OCI-LY1 (cell line): ENCODE measurements around the gene COL23A1.

ENCODE experiments used
- H2AFZ ChIP-seq: fragments of 200-600 bp; sonication (generic), shearing (Covaris generic); 2 replicates; pipeline ENCODE4 v1.6.0; 2014; ENCODE audit warnings: antibody characterized with exemption, mild to moderate bottlenecking, low read length
- H3F3A ChIP-seq: fragments of 200-600 bp; sonication (generic), shearing (Covaris generic); 2 replicates; pipeline ENCODE4 v1.6.0; 2014; ENCODE audit warnings: mild to moderate bottlenecking, antibody characterized with exemption, low read length, moderate library complexity; ENCODE audit not compliant: insufficient read depth
- H3K27ac ChIP-seq: fragments of 200-600 bp; sonication (generic); 2 replicates; pipeline ENCODE4 v1.5.1; 2014; ENCODE audit warnings: low read length, mixed run types, mild to moderate bottlenecking, low read depth; ENCODE audit not compliant: poor library complexity, severe bottlenecking
- H3K27me3 ChIP-seq: fragments of 200-600 bp; sonication (generic); 2 replicates; pipeline ENCODE4 v1.6.0; 2014; ENCODE audit warnings: antibody characterized with exemption, mild to moderate bottlenecking, low read length, moderate library complexity; ENCODE audit not compliant: insufficient read depth
- H3K36me3 ChIP-seq: fragments of 200-600 bp; sonication (generic); 2 replicates; pipeline ENCODE4 v1.6.1; 2014; ENCODE audit warnings: mild to moderate bottlenecking, antibody characterized with exemption, low read length, moderate library complexity, mixed read lengths; ENCODE audit not compliant: insufficient read depth
- H3K4me1 ChIP-seq: fragments of 200-600 bp; sonication (generic); 2 replicates; pipeline ENCODE4 v1.5.1; 2014; ENCODE audit warnings: mild to moderate bottlenecking, low read length, moderate library complexity; ENCODE audit not compliant: insufficient read depth, severe bottlenecking
- H3K4me2 ChIP-seq: fragments of 200-600 bp; sonication (generic), shearing (Covaris generic); 2 replicates; pipeline ENCODE4 v1.6.1; 2014; ENCODE audit warnings: low read length
- H3K4me3 ChIP-seq: fragments of 200-600 bp; sonication (generic); 2 replicates; pipeline ENCODE4 v1.5.1; 2014; ENCODE audit warnings: low read length, low read depth, mild to moderate bottlenecking, mixed read lengths; ENCODE audit not compliant: poor library complexity, severe bottlenecking
- H3K79me2 ChIP-seq: fragments of 200-600 bp; shearing (Covaris generic); 2 replicates; pipeline ENCODE4 v1.6.1; 2016; ENCODE audit warnings: mixed run types, low read length, mixed read lengths; ENCODE audit not compliant: insufficient read depth
- H3K9ac ChIP-seq: fragments of 200-600 bp; sonication (generic), shearing (Covaris generic); 2 replicates; pipeline ENCODE4 v1.6.1; 2014; ENCODE audit warnings: mild to moderate bottlenecking, low read length, mixed read lengths
- H3K9me2 ChIP-seq: fragments of 200-600 bp; sonication (generic), shearing (Covaris generic); 2 replicates; pipeline ENCODE4 v1.6.1; 2014; ENCODE audit warnings: low read depth, mild to moderate bottlenecking, low read length, mixed read lengths
- H3K9me3 ChIP-seq: fragments of 200-600 bp; shearing (Covaris generic); 2 replicates; pipeline ENCODE4 v1.6.1; 2014; ENCODE audit warnings: low read length, mixed read lengths
- H4K20me1 ChIP-seq: fragments of 200-600 bp; sonication (generic), shearing (Covaris generic); 2 replicates; pipeline ENCODE4 v1.6.0; 2016; ENCODE audit warnings: mild to moderate bottlenecking, low read length; ENCODE audit not compliant: insufficient read depth
- CTCF ChIP-seq: fragments of 200-600 bp; sonication (generic), shearing (Covaris generic); IDR thresholded peaks from 2 replicates; pipeline ENCODE4 v1.5.1; 2017; ENCODE audit warnings: mild to moderate bottlenecking, antibody characterized with exemption, low read length, moderate library complexity, mixed read lengths
- EZH2 ChIP-seq: fragments of 200-600 bp; sonication (generic), shearing (Covaris generic); IDR thresholded peaks from 2 replicates; pipeline ENCODE4 v1.8.0; 2017; ENCODE audit warnings: borderline replicate concordance, mixed run types, mild to moderate bottlenecking, antibody characterized with exemption, low read length, moderate library complexity, mixed read lengths

Gene COL23A1

GRCh38 chr5:178310130-178310865 lies 279.9 kb downstream of the COL23A1 start:
- Histone ChIP-seq H3K9me3 (no peaks in the 10 kb centered on the region), H3K9ac (no peak overlapping the region), H3F3A (no peaks in the 10 kb centered on the region), H3K79me2 (no peaks in the 10 kb centered on the region), H4K20me1 (no peaks in the 10 kb centered on the region), H3K27me3 (no peaks in the 10 kb centered on the region; the same call in 1 of the 2 replicates), H3K27ac (no peak overlapping the region), H3K36me3 (no peaks in the 10 kb centered on the region), H3K9me2 (no peaks in the 10 kb centered on the region), H3K4me1 (no peaks in the 10 kb centered on the region), H3K4me3 (no peak overlapping the region), H2AFZ (no peak overlapping the region), H3K4me2 (no peak overlapping the region)
- TF ChIP-seq CTCF (no peak), EZH2 (no peak)

- Histone ChIP-seq H3K9me3 (no peaks in the 10 kb centered on the region), H3K4me3 (no peak overlapping the region), H3K27me3 (no peaks in the 10 kb centered on the region; the same call in 1 of the 2 replicates), H3K79me2 (no peaks in the 10 kb centered on the region), H3K9me2 (no peaks in the 10 kb centered on the region), H3K4me1 (no peaks in the 10 kb centered on the region), H4K20me1 (no peaks in the 10 kb centered on the region), H3F3A (no peaks in the 10 kb centered on the region), H2AFZ (no peak overlapping the region), H3K4me2 (no peak overlapping the region), H3K27ac (no peak overlapping the region), H3K9ac (no peak overlapping the region), H3K36me3 (no peaks in the 10 kb centered on the region)
- TF ChIP-seq EZH2 (no peak), CTCF (no peak)
Measured at GRCh38 chr5:178309271-178310013, 280.8 kb downstream of the COL23A1 start.

- H3K79me2 ChIP-seq: no peaks in the 10 kb centered on the region
- no peaks in the 10 kb centered on the region for H3F3A ChIP-seq
- H2AFZ ChIP-seq: no peak overlapping the region
- no peak overlapping the region for H3K4me2 ChIP-seq
- no peaks in the 10 kb centered on the region for H3K9me3 ChIP-seq
- H3K4me1 ChIP-seq: no peaks in the 10 kb centered on the region
- no peaks in the 10 kb centered on the region for H4K20me1 ChIP-seq
- H3K27ac ChIP-seq: no peak overlapping the region
- no peak overlapping the region for H3K4me3 ChIP-seq
- no peaks in the 10 kb centered on the region for H3K9me2 ChIP-seq
- TF ChIP-seq EZH2: no peak
- TF ChIP-seq CTCF: no peak
- no peak overlapping the region for H3K9ac ChIP-seq
- no peaks in the 10 kb centered on the region; the same call in 1 of the 2 replicates for H3K27me3 ChIP-seq
- no peaks in the 10 kb centered on the region for H3K36me3 ChIP-seq
Measured at GRCh38 chr5:178308541-178309092, 281.6 kb downstream of the COL23A1 start.
